ENCODE data around the gene CSF2RB.

DNA sequence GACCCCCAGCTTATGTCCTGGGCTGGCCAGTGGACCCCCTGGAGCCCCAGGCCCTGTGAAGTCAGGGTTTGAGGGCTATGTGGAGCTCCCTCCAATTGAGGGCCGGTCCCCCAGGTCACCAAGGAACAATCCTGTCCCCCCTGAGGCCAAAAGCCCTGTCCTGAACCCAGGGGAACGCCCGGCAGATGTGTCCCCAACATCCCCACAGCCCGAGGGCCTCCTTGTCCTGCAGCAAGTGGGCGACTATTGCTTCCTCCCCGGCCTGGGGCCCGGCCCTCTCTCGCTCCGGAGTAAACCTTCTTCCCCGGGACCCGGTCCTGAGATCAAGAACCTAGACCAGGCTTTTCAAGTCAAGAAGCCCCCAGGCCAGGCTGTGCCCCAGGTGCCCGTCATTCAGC is 24.6 kb downstream of the CSF2RB start:
- TF ChIP-seq, protein P1, sequence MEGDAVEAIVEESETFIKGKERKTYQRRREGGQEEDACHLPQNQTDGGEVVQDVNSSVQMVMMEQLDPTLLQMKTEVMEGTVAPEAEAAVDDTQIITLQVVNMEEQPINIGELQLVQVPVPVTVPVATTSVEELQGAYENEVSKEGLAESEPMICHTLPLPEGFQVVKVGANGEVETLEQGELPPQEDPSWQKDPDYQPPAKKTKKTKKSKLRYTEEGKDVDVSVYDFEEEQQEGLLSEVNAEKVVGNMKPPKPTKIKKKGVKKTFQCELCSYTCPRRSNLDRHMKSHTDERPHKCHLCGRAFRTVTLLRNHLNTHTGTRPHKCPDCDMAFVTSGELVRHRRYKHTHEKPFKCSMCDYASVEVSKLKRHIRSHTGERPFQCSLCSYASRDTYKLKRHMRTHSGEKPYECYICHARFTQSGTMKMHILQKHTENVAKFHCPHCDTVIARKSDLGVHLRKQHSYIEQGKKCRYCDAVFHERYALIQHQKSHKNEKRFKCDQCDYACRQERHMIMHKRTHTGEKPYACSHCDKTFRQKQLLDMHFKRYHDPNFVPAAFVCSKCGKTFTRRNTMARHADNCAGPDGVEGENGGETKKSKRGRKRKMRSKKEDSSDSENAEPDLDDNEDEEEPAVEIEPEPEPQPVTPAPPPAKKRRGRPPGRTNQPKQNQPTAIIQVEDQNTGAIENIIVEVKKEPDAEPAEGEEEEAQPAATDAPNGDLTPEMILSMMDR (conservative IDR thresholded peaks at IDR 0.05) = no peak
- no peak for TF ChIP-seq ZFX (IDR thresholded peaks at IDR 0.05)
